ENCODE measurements around the gene FCAMR.
A peak's percentile ranks its signal among the peaks of the same experiment; 100 is the strongest.

The FCAMR gene

GRCh38 chr1:206963119-206963712 is 7.0 kb downstream of the FCAMR start:
- H3K27ac ChIP-seq: no peak overlapping the region
- H3K4me3 ChIP-seq: no peak overlapping the region

- Histone ChIP-seq H3K4me3 (no peak overlapping the region), H3K27ac (no peak overlapping the region)
Measured at GRCh38 chr1:206962272-206962671, 8.0 kb downstream of the FCAMR start.

GRCh38 chr1:206961668-206962067 is 8.6 kb downstream of the FCAMR start:
- Histone ChIP-seq H3K4me3 (no peak overlapping the region), H3K27ac (no peak overlapping the region)

GRCh38 chr1:206960676-206961386 is 9.4 kb downstream of the FCAMR start:
- H3K27ac ChIP-seq: no peak overlapping the region
- no peak overlapping the region for H3K4me3 ChIP-seq

- no peak overlapping the region for H3K27ac ChIP-seq
- H3K4me3 ChIP-seq: no peak overlapping the region
Measured at GRCh38 chr1:206958144-206958543, 12.1 kb downstream of the FCAMR start.

- no peak overlapping the region for H3K4me3 ChIP-seq
Measured at GRCh38 chr1:206957639-206958038, 12.6 kb downstream of the FCAMR start.

GRCh38 chr1:206955476-206956451 is 14.5 kb downstream of the FCAMR start:
- Histone ChIP-seq H3K27ac (no peak overlapping the region), H3K4me3 (no peak overlapping the region)

More at GRCh38 chr1:206957639-206958038, 12.6 kb downstream of the FCAMR start:
- H3K27ac ChIP-seq: no peak overlapping the region

GRCh38 chr1:206954459-206955342 is 15.6 kb downstream of the FCAMR start:
- Histone ChIP-seq H3K4me3 (no peak overlapping the region), H3K27ac (no peak overlapping the region)

GRCh38 chr1:206953626-206954025 is 16.6 kb downstream of the FCAMR start:
- peak overlapping the region in 1 of 21 experiments; percentile 8 for H3K27ac ChIP-seq
- no peak overlapping the region for H3K4me3 ChIP-seq

GRCh38 chr1:206953126-206953525 is 17.1 kb downstream of the FCAMR start:
- H3K27ac ChIP-seq: peak overlapping the region in 1 of 21 experiments; percentile 8

GRCh38 chr1:206952171-206952570 is 18.1 kb downstream of the FCAMR start:
- no peak overlapping the region for H3K27ac ChIP-seq
- no peak overlapping the region for H3K4me3 ChIP-seq

More at GRCh38 chr1:206953126-206953525, 17.1 kb downstream of the FCAMR start:
- no peak overlapping the region for H3K4me3 ChIP-seq

GRCh38 chr1:206951318-206952100 is 18.8 kb downstream of the FCAMR start:
- Histone ChIP-seq H3K4me3 (no peak overlapping the region), H3K27ac (no peak overlapping the region)

GRCh38 chr1:206949641-206950040 is 20.6 kb downstream of the FCAMR start:
- Histone ChIP-seq H3K4me3 (no peak overlapping the region), H3K27ac (no peak overlapping the region)

- H3K4me3 ChIP-seq: no peak overlapping the region
- H3K27ac ChIP-seq: no peak overlapping the region
Measured at GRCh38 chr1:206949208-206949607, 21.1 kb downstream of the FCAMR start.

- H3K4me3 ChIP-seq: no peak overlapping the region
- no peak overlapping the region for H3K27ac ChIP-seq
Measured at GRCh38 chr1:206947255-206947654, 23.0 kb downstream of the FCAMR start.

GRCh38 chr1:206946261-206946660 is 24.0 kb downstream of the FCAMR start, which contains the start of gene PIGR:
PIGR (minus strand) TSS chr1:206946466; CDS start chr1:206940531, 5,935 bp downstream.
- H3K27ac ChIP-seq: no peak within 1 kb of the TSS
- H3K4me3 ChIP-seq: no peak within 1 kb of the TSS

GRCh38 chr1:206945779-206946178 is 24.5 kb downstream of the FCAMR start:
- no peak overlapping the region for H3K27ac ChIP-seq
- H3K4me3 ChIP-seq: no peak overlapping the region

- Histone ChIP-seq H3K27ac (no peak overlapping the region), H3K4me3 (no peak overlapping the region)
Measured at GRCh38 chr1:206944703-206945102, 25.6 kb downstream of the FCAMR start.
